Activated CD8-positive, alpha-beta memory T cell treated with anti-CD3 and anti-CD28 coated beads for 4 hours (primary cell): ENCODE measurements around the gene DUSP11.
"Not testable (repeated sequence)": the region's sequence is repeated elsewhere in the genome, so short reads cannot be mapped to it uniquely, and the experiment has no call there.

ENCODE experiments used
- DNase-seq, 2 donors: peaks; one replicate each; pipeline ENCODE4 v3.0.0-alpha.2; 2020; ENCODE audit warnings: low read depth in 2 of 2

Gene DUSP11

DNA sequence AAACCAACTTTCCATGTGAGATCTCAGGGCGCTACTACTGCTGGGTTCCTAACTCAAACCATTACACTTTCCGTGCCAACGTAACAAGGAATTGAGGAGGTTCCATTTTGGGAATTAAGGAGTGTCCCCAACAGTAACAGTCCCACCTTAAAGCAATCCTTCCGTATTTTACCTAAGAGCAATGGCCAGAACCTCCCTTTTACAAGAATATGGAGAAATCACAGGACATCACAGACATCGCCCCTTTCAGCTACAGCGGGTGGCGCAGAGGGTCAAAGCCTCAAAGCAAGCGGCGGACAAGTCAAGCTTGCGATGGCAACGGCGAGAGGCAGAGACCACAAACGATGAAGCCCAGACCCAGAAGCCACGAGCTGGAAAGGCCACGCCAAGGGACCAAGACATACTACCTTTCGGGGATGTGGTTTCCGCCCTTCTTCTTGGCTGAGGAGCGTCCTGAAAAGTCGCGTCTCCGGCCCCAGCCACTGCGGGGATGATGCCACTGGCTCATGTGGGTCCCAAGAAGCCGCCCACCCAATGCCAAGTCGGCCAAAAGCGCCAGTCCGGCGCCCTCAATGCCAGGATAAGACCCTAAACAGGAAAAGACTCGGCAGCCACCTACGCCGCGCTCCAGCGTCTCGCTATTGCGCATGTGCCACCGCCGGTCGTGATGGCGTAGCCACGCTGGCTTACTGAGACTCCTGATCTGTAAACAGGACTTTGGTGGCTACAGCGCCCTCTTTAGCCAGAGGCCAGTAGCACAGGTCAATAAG, at the start of gene DUSP11:
Gene DUSP11, minus strand, starts transcription at position 637 of the 770 bp plus-strand sequence. Its CDS starts 129 bp downstream, at position 508.
- peak; percentile 92 to 95 for DNase-seq

DNA sequence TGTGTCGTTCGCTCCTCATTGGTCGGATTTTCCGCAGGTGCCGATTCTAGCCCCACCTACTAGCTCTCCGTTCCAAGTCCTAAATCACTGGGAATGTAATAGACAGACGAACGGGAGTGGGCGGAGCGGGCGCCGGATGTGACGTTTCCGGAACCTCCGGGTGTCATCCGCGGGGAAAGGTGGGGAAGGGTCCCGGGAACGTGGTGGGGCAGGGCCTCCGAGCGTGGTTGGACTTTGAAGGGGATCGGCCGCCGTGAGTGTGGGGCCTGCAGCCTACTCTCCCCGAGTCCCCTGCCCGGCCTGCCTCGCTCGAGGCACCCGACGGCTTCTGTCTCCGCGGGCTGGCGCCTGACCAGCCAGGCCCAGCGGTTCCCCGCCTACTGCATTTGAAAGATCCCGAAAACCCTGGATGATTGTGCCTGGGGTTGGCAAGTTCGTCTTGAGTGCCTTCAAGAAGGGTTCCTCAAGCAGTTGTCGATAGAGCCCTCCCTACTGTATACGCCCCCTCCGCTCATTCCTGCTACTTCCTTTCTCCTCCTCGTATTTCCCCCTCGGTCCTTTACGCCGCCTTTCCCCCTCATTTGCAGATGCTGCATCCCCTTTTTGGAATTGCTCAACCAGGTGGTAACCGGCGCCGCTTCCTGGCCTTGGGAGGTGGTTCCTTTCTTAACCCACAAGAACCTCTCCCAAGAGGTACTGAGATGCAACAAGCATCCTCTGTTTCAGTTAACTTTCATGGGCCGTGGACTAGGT, 49.1 kb upstream of the DUSP11 start, which contains the start of gene STAMBP:
Gene STAMBP, plus strand, starts transcription at position 144 of the 753 bp plus-strand sequence. CDS start 1,896 bp downstream, outside the sequence.
- peak; percentile 74 to 83 for DNase-seq

DNA sequence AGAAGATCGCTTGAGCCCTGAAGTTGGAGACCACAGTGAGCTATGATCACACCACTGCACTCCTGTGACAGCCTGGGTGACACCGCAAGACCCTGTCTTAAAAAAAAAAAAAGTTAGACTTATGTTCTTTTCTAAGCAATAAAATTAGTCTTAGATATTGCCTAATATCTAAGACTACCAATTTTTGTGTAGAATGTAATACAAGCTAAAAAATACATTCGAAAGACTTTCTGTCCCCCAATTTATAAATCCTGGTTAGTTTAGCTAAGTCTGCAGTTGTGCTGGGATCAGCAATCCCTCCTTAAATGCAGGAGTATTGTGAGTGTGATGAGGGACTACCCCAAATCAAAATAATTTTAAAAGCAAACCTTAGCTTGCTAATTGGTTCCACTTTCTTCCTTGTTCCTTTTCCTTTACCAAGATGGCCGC, 48.5 kb upstream of the DUSP11 start:
- no peak for DNase-seq

DNA sequence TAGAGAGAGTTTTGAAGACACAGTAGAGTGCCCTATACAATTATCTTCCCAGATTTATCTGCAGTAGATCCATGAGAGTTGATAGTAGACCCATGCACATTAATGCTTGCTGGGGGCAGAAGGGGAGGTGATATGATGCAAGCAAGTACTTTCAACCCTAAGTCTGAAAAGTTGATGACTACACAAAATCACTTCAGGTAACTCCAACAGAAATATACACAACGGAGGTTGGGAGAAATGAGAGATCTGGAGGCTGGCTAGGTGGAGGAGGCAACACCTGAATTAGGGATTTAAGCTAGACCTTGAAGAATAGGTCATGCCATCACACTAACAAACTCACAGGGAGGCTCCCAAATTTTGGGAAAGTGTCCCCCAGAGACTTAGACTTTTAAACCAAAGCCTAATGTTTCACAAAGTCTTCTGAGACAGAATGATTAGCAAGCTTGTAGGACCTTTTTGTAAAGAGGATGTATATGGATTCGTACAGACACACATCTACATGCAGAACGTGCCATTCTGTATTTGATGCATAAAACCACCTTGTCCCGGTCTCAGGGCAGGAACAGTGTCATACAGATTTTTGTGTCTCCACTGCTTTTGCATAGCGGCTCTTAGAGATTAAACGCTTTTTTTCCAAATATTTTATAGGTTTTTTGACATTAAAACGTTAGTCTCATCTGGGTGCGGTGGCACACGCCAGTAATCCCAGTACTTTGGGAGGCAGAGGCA, 47.9 kb upstream of the DUSP11 start:
- no peak for DNase-seq

DNA sequence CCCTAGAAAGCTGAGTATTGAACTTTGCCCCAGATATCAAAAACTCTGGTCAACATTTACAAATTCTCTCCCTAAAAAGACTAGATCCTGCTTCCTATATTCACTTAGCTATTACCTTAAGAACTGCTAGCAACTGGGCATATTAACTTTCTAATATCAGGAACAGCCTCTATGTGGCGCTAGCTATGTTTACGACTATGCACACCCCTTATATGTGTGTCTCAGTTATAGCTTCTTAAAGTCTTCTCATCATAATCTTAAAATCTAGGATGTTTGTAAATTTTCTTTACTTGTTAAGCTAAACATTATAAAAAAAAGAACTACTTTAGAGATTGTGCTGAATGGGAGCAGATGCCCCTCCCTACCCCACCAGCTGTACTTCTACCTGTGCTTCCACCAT, 47.1 kb upstream of the DUSP11 start:
- DNase-seq = no peak

DNA sequence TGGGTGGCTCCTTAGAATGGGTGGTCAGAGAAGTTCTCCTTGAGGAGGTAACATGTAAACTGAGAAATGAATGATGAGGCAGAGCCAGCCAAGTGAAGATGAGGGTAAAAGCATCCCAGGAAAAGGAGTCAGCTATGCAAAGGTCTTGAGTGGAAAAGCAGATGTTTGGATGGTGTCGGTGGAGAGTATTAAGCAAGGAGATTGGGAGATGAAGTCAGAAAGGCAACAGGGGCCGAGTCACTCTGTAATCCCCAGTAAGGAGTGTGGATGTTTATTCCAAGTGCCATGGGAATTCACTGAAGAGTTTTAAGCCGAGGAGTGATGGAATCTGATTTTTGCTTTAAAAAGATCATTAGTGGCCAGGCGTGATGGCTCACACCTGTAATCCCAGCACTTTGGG, 45.5 kb upstream of the DUSP11 start:
- DNase-seq = no peak

DNA sequence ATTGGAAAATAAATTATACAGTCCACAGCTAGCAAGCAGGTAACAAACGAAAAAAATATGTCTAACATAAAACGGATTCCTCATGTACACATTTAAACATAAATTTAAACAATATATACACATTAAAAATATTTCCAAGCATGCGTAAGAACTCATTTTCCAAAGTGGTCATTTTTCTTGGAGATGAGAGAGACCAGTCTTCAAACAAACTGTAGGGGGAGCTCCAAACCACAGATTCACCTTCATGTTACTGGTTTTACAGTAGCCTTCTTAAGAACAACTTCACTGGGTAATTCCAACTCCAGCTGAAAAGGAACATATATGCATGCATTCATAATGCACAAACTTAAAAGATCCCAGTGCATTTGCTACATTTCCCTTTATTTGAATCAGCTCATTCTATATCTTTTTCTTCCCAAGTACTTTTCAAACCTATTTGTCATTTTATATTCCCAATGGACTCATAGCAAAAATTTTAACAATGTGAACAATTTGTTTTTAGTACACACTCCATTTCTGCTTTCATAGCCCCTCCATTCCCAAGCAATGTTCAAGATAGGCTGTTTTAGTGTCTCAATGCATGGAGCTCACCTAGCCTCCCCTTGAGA, 44.1 kb upstream of the DUSP11 start:
- DNase-seq = no peak

DNA sequence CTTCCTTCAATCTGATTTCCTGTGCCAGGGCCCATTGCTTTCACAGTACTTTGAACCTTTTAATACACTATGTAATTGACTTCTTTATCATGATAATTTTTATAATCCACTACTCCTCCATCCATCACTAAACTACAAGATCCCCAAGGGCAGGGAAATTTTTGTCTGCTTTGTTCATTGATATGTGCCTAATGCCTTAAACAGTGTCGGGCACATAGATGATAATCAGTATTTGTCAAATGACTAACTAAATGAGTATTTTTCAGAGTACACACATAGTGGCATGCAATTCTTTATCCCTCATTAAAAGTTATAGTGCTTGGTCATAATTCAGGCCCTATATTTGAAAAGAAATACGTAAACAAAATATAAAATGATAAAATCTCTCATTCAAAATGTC, 43.5 kb upstream of the DUSP11 start:
- no peak for DNase-seq

DNA sequence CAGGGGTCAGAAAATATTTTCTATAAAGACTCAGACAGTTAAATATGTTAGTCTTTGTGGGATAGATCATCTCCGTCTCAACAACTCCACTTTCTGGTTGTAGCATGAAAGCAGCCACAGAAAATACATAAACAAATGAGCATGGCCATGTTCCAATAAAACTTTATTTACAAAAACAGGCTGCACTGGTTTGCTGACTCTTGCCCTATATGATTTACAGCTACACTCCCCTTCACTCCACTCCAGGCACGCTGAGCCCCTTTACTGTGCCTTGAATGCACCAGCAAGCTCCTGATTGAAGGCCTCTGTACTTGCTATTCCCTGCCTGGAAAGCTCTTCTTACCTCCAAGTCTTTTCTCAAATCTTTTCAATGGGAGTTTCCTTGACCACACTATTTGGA, 43.1 kb upstream of the DUSP11 start:
- DNase-seq = no peak

DNA sequence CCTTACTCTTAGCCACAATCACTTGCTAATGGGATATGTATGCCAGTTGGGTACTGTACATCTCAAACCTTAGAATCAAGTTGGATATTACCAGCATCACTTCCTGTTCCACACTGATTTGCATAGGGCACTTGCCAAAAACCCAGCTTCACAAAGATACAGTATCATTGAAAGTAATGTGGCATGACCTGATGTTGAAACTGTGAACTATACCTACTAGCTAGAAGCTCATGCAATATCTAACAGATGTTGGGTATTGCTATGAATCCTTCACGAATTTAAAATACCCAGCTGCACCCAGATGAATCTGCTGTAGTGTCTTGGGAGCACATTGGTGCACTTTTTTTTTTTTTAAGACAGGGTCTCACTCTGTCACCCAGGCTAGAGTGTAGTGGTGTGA, 42.4 kb upstream of the DUSP11 start:
- DNase-seq = no peak

DNA sequence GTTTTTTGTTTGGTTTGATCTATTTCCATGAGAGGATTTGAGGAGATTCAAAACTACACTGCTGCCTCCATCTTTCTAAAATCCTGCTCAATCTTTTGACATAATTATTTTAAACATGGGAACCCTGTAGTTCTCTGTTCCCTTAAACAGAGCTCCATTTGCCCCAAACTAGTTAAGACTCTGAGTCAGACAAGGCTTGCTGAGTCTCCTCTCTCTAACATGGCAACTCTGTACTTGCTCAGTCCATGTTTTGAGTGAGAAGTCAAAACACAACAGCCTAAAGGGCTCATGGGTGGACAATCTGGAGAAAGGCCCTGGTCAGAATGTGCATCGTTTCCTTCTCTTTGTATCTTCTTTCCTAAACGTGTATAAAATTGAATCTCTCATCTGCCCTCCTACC, 41.8 kb upstream of the DUSP11 start:
- no peak for DNase-seq

DNA sequence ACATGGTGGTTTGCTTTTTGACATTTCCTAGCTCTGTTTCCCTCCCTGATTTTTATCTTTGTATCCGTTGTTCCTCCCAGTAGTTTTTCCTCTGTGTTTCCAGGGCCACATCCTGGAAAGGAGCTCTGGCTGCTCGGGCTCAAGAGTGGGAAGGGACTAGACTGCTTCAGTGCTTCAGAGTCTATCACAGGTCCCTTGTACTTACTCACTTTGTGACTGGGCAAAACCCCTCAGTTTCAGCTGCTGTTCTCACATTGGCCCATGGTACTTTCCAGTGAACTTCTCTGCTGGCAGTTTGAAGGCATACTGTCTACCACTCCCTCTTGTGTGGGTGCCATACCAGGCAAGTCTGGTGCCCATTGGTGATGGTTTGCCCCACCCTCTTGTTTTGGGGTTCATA, 41.3 kb upstream of the DUSP11 start:
- DNase-seq = no peak

DNA sequence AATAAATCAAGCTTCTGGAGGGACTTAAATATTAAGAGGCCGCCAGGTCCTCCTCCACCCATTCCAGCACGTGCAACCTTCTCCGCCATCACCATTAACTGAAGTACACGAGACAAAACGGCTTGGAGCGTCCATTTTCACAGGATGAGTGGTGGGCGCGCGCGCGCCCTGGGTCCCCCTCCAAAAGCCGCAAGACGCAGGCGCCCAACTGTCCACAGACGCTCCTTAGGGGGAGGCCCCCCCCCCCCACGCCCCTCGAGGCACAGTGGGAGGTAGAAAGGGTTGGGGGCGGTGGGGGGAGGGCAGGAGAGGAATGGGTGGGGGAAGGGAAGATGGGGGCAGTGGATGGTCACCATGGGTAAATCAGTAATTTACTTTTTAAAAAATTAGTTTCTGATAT, 38.4 kb upstream of the DUSP11 start:
- no peak for DNase-seq

DNA sequence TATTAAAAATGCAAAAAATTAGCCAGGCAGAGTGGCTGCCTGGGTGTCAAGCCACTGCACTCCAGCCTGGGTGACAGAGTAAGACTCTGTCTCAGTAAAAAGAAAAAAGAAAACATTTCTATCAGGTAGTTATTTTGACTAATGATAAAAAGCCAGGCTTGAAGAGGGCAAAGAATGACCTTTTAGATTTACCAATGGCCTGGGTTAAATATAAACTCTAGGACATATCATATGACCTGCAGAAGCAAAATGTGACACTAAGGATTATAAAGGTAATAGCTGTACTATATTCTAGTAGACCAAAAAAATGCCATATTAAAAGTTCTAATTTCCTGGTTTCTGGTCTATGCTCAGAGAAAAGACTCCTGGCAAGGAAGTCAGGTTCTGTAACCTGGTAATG, 32.7 kb upstream of the DUSP11 start:
- no peak for DNase-seq

DNA sequence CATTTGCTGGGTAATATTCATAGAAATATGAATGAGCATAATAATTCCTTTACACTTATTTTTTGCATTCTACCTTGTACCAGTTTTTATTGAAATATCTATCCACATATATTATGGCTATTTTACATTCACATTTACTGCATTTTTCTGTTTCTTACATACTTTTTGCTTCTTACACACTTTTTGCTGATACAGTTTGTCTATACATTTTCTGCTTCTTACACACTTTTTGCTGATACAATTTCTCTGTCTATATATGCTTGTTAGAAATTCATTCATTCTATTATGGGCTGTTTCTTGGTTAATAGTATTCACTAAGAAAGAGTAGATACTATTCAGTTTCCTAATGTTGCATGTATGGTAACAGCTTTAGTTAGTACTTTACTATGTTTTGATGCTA, 32.0 kb upstream of the DUSP11 start:
- no peak for DNase-seq

DNA sequence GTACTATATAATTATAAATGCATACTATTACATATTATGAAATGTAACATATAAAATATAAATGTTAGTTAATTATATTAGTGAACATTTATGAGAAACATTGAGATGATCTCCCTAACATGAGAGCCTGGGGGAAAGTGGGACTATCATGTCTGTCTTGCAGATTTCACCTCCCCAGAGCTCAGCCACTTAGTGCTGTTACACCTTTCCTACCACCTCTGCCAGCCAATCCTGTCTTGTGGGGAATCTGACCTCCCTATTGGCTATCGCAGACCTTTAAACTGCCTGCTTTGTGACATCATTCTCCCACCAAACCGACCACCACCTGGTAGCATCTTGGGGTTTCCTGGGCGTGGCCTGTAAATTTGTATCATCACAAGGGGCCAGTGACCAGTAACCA, 4.0 kb upstream of the DUSP11 start, which contains the start of gene C2orf78:
Gene C2orf78, plus strand, starts transcription at position 301 of the 400 bp plus-strand sequence. CDS start 127 bp downstream, outside the sequence.
- not testable (repeated sequence) for DNase-seq

DNA sequence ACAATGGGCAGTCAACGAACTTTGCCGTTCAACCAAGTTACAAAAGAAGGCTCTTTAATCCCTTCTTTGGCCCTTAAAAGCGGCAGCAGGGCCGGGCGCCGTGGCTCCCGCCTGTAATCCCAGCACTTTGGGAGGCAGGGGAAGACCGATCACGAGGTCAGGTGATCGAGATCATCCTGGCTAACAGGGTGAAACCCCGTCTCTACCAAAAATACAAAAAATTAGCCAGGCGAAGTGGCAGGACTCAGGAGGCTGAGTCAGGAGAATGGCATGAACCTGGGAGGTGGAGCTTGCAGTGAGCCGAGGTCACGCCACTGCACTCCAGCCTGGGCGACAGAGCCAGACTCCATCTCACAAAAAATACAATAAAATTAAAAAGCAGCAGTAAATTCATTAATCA, 3.5 kb upstream of the DUSP11 start:
- DNase-seq = not testable (repeated sequence)

DNA sequence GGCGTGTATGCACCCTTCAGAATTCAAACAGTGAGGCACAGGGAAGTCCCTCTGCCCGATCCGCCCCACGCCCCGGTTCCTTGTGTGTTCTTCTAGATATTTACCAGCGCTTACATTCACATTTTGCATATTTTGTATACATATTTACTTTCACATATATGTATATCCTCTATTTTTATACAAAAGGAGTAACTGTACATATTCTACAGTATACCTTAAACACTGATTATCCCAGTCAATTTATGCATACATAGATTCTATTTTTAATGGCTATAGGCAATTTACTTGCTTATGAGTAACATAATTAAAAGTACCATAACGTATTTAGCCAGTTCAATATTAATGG, 307 bp upstream of the DUSP11 start:
- no peak for DNase-seq

DNA sequence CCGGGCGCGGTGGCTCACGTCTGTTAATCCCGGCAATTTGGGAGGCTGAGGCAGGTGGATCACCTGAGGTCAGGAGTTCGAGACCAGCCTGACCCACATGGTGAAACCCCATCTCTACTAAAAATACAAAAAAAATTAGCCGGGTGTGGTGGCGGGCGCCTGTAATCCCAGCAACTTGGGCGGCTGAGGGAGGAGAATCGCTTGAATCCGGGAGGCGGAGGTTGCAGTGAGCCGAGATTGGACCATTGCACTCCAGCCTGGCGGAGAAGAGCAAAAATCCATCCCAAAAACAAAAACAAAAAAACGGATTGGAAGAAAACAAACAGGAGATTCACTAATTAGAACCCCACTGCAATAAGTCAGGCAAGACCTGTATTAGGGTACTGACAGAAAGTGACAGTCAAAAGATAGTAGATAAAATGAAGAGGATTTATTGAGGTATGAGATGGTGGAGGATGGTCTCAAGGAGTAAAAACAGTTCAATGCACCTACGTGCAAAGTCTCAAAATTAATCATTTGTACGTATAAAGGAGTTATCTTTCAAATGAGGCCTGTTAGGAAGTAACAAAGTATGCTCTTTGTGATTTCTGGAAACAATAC, 936 bp downstream of the DUSP11 start:
- not testable (repeated sequence) for DNase-seq

DNA sequence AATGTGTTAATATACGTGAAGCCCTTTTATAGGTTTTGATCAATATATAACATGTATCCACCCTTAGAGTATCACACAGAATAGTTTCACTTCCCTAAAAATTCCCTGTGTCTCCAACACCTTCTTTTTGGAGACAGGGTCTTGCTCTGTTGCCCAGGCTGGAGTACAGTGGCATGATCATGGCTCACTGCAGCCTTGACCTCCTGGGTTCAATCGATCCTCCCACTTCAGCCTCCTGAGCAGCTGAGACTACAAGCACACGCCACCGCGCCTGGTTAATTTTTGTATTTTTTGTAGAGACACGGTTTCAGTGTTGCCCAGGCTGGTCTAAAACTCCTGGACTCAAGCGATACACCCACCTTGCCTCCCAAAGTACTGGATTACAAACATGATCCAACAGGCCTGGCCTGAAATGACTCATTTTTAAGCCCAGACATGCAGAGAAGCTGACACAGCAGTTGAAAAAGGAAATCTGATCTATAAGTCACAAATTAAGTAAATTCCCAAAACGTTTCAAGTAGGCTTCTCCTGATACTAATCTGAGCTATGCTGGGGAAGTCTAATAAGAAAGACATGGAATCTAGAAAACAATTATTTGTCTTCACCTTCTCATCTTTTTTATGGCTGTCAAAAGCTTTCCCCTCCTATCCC, 2.9 kb downstream of the DUSP11 start:
- no peak for DNase-seq

DNA sequence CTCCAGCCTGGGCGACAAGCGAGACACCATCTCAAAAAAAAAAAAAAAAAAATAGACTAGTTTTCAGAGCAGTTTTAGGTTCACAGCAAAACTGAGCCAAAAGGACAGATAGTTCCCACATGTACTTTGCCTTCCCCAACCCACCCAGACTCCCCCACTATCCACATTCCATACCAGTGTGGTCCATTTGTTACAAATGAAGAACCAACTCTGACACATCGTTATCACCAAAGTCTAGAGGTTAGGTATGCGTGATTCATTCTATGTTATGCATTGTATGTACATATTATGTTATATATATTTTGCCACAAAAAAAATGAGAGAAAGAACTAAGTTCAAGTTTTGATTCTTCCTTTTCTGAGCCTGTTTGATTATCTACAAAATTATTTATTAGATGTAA, 3.5 kb downstream of the DUSP11 start:
- DNase-seq = no peak
